ENCODE results near the gene LRRC74B. TPM values are rescaled to one million over a fixed set of nuclear protein-coding genes. Genes with fewer than 3 reads are reported as not detected.

The LRRC74B gene
- total and polyA plus RNA-seq, 7 donors = 0.22 to 0.51 (median 0.30) TPM; not detected in 4

- H3K4me3 ChIP-seq = no peak overlapping the region
- no peaks in the 10 kb centered on the region for H3K9me3 ChIP-seq
- H3K4me1 ChIP-seq = no peaks in the 10 kb centered on the region
- TF ChIP-seq CTCF (IDR thresholded peaks at IDR 0.05) = no peak
- DNase-seq (no peak), ATAC-seq (no peak)
- H3K27ac ChIP-seq = no peak overlapping the region
- intact Hi-C loops (cut with DNase I) = no loop called here
- H3K27me3 ChIP-seq (ENCODE audit: insufficient read depth in 3 of 3, low read length in 2 of 3) = peaks cover 0 to 8% (median 3%) of the 10 kb centered on the region in 3 donors
- no peaks in the 10 kb centered on the region for H3K36me3 ChIP-seq (ENCODE audit: insufficient read depth in 1 of 2, low read depth in 1 of 2)
- 74 to 81% (median 79%) methylated on average over 3 of the region's 3 CpGs for WGBS, 3 donors
Measured at GRCh38 chr22:21104126-21104691, 58.5 kb downstream of the LRRC74B start.

DNA sequence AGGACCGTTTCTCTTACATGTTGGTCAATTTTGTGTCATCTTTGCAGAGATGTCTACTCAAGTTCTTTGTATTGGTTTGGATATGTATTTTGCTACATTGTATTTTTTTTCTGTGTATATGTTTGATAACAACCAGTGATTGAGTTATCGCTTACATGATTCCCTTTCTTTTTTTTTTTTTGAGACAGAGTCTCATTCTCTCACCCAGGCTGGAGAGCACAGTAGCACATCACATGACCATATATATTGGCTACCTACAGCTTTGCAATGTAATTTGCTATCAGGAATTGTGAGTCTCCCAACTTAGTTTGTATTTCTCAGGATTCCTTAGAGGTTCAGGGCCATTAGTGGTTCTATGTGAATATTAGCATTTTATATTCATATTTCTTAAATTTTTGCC is 59.5 kb downstream of the LRRC74B start:
- H3K9me3 ChIP-seq = no peaks in the 10 kb centered on the region
- H3K27me3 ChIP-seq (ENCODE audit: insufficient read depth in 3 of 3, low read length in 2 of 3) = peaks cover 0 to 7% (median 3%) of the 10 kb centered on the region in 3 donors
- ATAC-seq (no peak), DNase-seq (no peak)
- no peaks in the 10 kb centered on the region for H3K4me1 ChIP-seq
- no peak for TF ChIP-seq CTCF (IDR thresholded peaks at IDR 0.05)
- intact Hi-C loops (cut with DNase I) = no loop called here
- no peaks in the 10 kb centered on the region for H3K36me3 ChIP-seq (ENCODE audit: insufficient read depth in 1 of 2, low read depth in 1 of 2)
- WGBS, 3 donors = 87 to 96% (median 91%) methylated on average over 2 of the region's 2 CpGs
- H3K27ac ChIP-seq = no peak overlapping the region
- H3K4me3 ChIP-seq = no peak overlapping the region

- ATAC-seq (no peak), DNase-seq (no peak)
- Histone ChIP-seq H3K36me3 (ENCODE audit: insufficient read depth in 1 of 2, low read depth in 1 of 2) (no peaks in the 10 kb centered on the region), H3K9me3 (no peaks in the 10 kb centered on the region), H3K4me3 (no peak overlapping the region), H3K4me1 (no peaks in the 10 kb centered on the region), H3K27ac (no peak overlapping the region), H3K27me3 (ENCODE audit: insufficient read depth in 3 of 3, low read length in 2 of 3) (peaks cover 0 to 7% (median 3%) of the 10 kb centered on the region in 3 donors)
- intact Hi-C loops (cut with DNase I) = no loop called here
- TF ChIP-seq CTCF (IDR thresholded peaks at IDR 0.05) = no peak
- 70 to 77% (median 71%) methylated on average over 5 of the region's 5 CpGs for WGBS, 3 donors
Measured at GRCh38 chr22:21106000-21106399, 60.3 kb downstream of the LRRC74B start.

DNA sequence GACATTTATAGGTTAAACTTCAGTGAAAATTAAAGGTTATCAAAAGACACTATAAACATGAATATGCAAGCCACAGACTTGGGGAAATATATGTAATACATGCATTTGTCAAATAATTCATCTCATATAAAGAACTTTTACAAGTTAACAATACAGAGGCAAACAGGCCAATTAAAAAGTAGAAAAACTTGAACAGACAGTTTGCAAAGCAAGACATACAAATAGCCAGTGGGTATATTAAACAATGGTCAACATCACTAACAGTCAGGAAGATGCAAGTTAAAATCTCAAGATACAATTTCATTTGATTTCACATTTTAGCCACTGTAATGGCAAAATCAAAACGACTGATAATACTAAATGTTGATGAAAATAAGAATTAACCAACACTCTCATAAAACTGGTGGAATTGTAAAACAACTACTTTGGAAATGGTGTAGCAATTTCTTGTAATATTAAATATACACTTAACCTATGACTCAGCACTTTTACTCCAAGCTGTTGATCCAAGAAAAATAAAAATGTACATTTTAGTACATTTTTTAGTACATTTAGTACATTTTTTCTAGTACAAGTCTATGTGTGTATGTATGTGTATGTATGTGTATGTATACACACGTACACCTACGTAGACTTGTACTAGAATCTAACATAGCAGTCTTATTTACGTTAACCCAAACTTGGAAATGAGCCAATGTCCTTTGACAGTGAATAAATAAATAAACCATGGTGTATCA is 62.8 kb downstream of the LRRC74B start:
- H3K4me3 ChIP-seq = no peak overlapping the region
- DNase-seq = no peak
- TF ChIP-seq CTCF (IDR thresholded peaks at IDR 0.05) = no peak
- H3K27me3 ChIP-seq (ENCODE audit: insufficient read depth in 3 of 3, low read length in 2 of 3) = peaks cover 0 to 7% (median 3%) of the 10 kb centered on the region in 3 donors
- H3K27ac ChIP-seq = no peak overlapping the region
- H3K36me3 ChIP-seq (ENCODE audit: insufficient read depth in 1 of 2, low read depth in 1 of 2) = no peaks in the 10 kb centered on the region
- 72 to 85% (median 78%) methylated on average over 4 of the region's 4 CpGs for WGBS, 3 donors
- no peaks in the 10 kb centered on the region for H3K9me3 ChIP-seq
- no peaks in the 10 kb centered on the region for H3K4me1 ChIP-seq
- ATAC-seq = no peak
- intact Hi-C loops (cut with DNase I) = no loop called here

Other genes with a start within 250 kb of the LRRC74B start
- 10 to 100 TPM; 38.2 to 52.6 (median 43.1) TPM for gene PI4KA, start 187.1 kb upstream of the LRRC74B start, total RNA-seq
- 10 to 100 TPM; 22.7 to 41.0 (median 37.8) TPM for gene PI4KA, start 187.1 kb upstream of the LRRC74B start, polyA plus RNA-seq
- gene SNAP29, start 186.9 kb upstream of the LRRC74B start, total RNA-seq = 10 to 100 TPM; 23.0 to 46.3 (median 26.2) TPM
- gene SNAP29, start 186.9 kb upstream of the LRRC74B start, polyA plus RNA-seq = 10 to 100 TPM; 19.1 to 37.7 (median 28.1) TPM
- gene CRKL, start 128.5 kb upstream of the LRRC74B start, total RNA-seq = 10 to 100 TPM; 66.0 to 81.0 (median 73.4) TPM
- gene CRKL, start 128.5 kb upstream of the LRRC74B start, polyA plus RNA-seq = 10 to 100 TPM; 29.7 to 94.7 (median 49.8) TPM
- under 1 TPM; 0.25 to 0.74 (median 0.49) TPM for gene AIFM3, start 78.7 kb upstream of the LRRC74B start, total RNA-seq
- under 1 TPM; 0.30 to 0.77 (median 0.53) TPM for gene AIFM3, start 78.7 kb upstream of the LRRC74B start, polyA plus RNA-seq
- 10 to 100 TPM; 23.4 to 37.1 (median 29.8) TPM for gene LZTR1, start 63.6 kb upstream of the LRRC74B start, total RNA-seq
- 10 to 100 TPM; 17.1 to 30.8 (median 22.5) TPM for gene LZTR1, start 63.6 kb upstream of the LRRC74B start, polyA plus RNA-seq
- 10 to 100 TPM; 25.2 to 39.2 (median 28.6) TPM for gene THAP7, start 43.8 kb upstream of the LRRC74B start, total RNA-seq
- gene THAP7, start 43.8 kb upstream of the LRRC74B start, polyA plus RNA-seq = 10 to 100 TPM; 48.9 to 67.5 (median 52.0) TPM
- 10 to 100 TPM; 23.7 to 47.7 (median 36.1) TPM for gene P2RX6, start 30.8 kb upstream of the LRRC74B start, total RNA-seq
- 10 to 100 TPM; 11.3 to 40.4 (median 26.2) TPM for gene P2RX6, start 30.8 kb upstream of the LRRC74B start, polyA plus RNA-seq
- under 1 TPM in 1 of 4 donors, not detected in 3; 0.08 TPM for gene SLC7A4, start 13.4 kb upstream of the LRRC74B start, total RNA-seq
- under 1 TPM in 2 of 3 donors, not detected in 1; 0.10 to 0.87 TPM for gene SLC7A4, start 13.4 kb upstream of the LRRC74B start, polyA plus RNA-seq